Left kidney (tissue), 2 donors: ENCODE data around the gene HES2. TPM values are rescaled to one million over a fixed set of nuclear protein-coding genes. Genes with fewer than 3 reads are reported as not detected.
"Not testable (repeated sequence)": the region's sequence is repeated elsewhere in the genome, so short reads cannot be mapped to it uniquely, and the experiment has no call there.

Experiments
- DNase-seq: peaks from one replicate; pipeline ENCODE4 v3.0.0-alpha.2; 2013
- polyA plus RNA-seq: library from polyadenylated mRNA; unstranded; fragments of 120-200 nt; gene quantifications from one replicate; pipeline ENCODE4 v1.2.1, GENCODE V29; 2013; ENCODE audit not compliant: insufficient read length

HES2 gene
- polyA plus RNA-seq, 1 donor, result 0.78 TPM

DNA sequence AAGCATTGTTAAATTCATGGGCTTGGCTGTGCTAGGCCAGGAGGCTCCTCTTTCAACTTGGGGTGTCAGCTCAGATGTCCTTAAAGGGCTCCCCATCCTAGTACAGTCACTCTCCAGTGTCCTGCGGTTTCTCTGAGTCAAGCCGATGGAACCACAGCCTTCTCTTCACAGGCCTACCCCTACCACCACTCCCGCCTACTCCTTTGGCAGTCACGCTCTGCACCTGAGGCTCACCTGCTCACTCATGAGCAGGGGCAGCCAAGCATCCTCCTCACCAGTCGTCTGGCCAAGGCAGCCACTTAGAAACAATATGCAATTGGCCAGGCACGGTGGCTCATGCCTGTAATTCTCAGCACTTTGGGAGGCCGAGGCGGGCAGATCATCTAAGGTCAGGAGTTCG lies 29.7 kb downstream of the HES2 start:
- DNase-seq, result no peak

DNA sequence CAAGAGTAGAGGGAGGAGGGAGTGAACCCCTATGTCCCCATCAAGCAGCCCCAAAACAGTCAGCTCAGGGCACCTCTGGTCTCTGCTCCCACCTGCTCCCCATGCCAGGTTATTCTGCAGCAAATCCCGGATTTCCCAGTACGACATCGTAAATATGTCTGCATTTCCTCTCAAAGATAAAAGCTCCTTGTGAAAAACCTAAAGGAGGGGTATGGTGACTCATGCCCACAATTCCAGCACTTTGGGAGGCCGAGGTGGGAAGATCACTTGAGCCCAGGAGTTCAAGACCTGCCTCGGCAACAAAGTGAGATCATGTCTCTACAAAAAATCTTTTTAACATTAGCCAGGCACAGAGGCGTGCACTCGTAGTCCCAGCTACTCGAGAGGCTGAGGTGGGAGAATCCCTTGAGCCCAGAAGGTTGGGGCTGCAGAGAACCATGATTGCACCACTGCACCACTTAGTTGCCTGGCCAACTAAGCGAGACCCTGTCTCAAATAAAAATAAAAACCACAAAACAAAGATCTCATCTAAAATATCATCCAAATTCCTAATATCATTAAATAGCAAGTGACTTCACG lies 33.3 kb downstream of the HES2 start:
- DNase-seq, result no peak

DNA sequence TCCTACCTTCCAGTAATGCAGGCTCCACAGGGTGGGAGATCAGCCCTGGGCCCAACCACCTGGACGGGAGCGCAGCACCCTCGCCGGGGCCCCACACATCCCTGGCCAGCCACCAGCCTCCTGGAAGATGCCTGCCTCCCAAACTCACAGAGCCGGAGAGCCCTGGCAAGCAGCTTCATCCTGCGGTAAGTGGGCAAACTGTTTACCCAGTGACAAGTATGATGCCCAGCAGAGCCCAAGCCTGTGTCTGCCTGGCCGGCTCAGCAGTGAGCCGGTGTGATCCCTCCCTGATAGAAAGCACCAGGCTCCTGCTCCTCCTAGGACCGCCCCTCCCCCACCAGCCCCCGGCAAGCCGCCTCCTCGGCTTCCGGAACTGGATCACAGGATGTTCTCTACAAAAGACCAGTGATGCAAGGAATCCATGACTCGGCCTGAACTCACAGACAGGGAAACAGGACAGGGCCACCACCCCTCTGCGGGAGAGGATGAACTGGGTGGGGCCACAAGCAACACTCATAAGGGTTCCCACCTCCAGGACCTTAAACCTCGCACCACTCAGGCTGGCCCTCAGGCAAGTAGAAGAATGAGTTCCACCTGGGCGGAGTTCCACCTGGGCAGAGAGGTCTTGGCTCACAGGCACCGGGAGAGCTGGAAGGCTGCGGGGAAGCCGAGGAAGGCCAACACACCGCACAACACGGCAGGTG lies 34.1 kb downstream of the HES2 start:
- DNase-seq, result no peak

DNA sequence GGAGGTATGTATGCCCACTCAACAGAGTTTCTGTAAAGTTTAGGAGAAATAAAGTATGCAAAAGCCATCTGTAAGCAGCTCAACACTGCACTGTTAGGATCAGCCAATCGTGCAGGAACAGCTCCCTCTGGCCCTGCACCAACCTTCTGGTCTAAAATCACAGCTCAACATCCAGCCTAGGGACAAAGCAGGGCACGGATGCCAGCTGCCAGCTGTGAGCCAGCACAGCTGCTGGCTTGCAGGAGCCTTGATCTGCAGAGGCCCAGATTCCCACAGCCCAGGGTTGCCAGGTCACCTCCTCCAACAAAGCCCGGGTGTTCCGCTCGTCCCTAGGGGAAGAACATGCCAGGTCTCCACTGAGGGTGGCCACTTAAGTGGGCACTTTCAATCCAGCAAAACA lies 34.8 kb downstream of the HES2 start:
- no peak for DNase-seq

DNA sequence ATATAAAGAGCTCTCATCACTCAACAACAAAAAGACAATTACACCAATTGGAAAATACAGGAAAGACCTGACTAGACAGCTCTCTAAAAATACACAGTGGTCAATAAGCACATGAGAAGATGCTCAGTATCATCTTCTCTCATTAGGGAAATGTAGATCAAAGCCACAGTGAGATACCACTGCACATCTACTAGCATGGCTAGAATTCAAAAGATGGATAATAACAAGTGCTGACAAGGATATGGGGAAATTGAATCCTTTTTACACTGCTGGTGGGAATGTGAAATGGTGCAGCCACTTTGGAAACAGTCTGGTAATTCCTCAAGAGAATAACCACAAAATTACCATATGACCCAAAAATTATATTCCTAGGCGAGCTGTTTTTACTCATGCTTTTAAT lies 35.6 kb downstream of the HES2 start:
- DNase-seq, result no peak

DNA sequence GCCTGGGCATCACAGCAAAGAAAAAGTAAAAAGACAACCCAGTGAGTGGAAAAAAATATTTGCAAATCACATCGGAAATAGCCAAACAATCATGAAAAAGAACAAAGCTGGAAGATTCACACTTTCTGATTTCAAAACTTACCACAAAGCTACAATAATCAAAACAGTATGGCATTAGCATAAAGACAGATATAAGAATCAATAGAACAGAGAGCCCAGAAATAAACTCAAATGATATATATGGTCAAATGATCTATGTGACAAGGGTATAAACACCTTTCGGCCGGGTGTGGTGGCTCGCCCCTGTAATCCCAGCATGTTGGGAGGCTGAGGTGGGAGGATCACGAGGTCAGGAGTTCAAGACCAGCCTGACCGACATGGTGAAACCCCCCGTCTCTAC lies 39.7 kb downstream of the HES2 start:
- DNase-seq, result no peak

DNA sequence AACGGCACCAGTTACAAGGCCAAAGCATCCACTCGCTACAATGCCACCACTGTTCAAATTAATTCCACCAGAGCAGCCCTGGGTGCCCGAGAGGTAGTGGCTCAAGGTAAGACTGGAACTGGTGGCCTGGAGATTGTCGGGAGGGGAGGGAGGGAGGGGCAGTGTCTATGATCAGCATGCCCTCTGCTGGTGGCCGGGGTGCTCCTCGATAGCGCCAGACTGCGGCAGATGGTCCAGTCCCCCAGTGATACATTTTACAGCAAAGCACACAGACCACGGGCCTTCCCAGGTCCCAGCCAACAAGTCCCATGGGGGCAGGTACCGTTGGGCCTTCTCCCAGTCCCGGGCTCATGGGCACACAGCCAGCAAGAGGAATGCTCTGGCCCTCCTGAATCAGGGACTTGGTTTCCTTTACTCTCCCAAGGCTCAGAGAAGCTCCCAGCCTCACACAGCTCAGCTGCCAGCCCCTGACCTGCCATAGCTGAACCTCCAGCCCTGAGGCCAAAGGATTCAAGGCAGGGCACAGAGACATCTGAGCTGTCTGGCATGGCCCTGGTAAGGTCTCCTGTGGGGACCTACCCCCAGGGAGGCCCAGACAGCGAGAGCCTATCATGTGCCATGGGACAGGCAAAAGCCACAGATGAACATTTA lies 41.5 kb downstream of the HES2 start:
- DNase-seq, result no peak

DNA sequence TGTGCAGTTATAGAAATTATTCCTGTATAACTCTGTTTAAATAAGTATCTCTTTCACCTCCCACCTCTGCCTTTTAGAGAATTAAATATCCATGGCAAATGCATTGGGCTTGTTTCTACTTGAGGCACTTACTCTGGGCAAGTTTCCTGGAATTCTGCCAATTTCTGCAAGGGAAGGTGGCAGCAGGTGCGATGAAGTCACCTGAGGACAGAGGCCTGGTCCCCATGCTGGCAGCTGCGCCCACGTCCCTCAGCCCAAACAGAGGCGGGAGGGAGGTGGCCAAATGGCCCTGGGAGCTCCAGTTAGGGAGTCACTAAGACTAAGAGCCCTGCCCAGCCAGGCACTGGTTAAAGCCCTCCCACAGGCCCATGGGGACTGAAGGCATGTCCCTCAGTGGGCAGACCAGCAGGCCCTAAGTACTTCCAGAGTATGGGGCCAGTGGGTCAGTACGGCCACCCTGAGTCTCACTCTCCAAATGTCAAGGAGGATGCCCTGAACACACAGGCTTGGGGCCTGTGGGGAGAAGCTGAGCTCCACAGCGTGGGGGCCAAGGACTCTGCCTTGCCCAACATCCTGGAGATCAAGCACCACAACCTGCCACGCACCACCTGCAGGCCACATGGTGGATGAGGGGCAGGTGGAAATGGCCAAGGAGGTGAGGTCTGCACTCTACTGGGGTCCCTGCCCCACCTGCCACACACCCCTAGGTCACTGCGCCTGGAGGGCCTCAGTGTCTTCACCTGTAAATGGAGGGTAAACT lies 45.6 kb downstream of the HES2 start:
- no peak for DNase-seq

DNA sequence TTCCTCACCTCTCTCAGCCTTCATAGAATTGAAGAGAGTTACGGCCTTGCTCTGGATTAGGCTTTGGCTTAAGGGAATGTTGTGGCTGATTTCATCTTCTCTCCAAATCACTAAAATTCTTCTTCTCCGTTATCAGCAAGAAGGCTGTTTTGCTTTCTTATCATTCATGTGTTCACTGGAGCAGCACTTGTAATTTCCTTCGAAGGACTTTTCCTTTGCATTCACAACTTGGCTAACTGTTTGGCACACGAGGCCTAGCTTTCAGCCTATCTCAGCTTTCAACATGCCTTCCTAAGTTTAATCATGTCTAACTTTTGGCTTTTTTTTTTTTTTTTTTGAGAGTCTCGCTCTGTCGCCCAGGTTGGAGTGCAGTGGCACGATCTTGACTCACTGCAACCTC lies 47.5 kb downstream of the HES2 start:
- DNase-seq, result not testable (repeated sequence)

DNA sequence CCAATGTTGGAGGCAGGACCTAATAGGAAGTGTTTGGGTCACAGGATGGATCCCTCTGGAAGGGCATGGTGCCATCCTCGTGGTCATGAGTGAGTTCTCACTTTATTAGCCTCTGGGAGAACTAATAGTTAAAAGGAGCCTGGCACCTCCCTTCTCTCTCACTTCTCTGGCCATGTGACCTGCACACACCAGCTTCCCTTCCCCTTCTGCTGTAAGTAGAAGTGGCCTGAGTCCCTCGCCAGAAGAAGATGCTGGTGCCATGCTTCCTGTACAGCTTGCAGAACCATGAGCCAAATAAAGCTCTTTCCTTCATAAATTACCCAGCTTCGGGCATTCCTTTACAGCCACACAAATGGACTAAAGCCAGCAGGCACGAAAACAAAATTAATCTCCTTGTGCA lies 49.7 kb downstream of the HES2 start:
- DNase-seq, result no peak

DNA sequence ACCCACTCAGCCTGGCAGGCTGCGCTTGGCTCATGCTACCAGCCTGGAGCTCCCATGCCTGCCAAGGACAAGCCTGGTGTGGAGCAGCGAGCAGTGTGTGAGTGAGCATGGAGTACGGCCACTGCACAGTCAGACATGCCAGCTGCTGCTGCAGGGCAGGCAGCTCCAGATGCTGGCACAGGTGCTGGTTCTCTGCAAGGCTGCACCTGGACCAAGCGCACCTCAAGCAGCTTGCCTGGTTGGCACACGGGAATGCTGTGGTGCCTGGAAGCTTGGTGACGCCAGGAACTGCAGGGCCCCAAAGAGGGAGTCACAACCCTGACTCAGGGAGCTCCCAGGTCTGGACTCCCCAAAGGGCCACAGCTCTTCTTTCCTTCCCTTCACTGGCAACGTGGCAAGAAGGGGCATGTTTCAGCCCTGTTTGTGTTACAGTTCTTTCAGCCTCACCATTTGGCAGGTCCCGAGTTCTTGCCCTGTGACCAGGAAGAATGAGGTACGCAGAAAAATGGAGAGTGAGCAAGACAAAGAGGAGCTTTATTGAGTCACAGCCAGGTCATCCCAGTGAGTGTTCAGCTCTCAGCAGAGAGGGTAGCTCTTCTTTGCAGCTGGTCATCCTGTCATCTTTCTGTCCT lies 52.2 kb downstream of the HES2 start:
- DNase-seq, result no peak

DNA sequence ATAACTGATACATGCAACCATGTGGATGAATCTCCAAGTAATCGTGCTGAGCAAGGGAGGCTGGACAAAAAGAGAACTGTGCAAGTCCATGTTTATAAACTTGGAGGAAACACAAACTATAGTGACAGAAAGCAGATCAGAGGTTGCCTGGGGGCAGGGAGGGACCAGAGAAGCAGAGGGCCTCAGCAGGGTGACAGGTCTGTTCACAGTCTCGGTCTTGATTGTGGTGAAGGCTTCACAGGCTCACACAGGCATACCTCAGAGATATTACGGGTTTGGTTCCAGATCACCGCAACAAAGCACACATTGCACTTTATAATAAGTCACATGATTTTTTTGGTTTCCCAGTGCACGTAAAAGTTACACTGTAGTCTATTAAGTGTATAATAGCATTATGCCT lies 54.7 kb downstream of the HES2 start:
- no peak for DNase-seq

DNA sequence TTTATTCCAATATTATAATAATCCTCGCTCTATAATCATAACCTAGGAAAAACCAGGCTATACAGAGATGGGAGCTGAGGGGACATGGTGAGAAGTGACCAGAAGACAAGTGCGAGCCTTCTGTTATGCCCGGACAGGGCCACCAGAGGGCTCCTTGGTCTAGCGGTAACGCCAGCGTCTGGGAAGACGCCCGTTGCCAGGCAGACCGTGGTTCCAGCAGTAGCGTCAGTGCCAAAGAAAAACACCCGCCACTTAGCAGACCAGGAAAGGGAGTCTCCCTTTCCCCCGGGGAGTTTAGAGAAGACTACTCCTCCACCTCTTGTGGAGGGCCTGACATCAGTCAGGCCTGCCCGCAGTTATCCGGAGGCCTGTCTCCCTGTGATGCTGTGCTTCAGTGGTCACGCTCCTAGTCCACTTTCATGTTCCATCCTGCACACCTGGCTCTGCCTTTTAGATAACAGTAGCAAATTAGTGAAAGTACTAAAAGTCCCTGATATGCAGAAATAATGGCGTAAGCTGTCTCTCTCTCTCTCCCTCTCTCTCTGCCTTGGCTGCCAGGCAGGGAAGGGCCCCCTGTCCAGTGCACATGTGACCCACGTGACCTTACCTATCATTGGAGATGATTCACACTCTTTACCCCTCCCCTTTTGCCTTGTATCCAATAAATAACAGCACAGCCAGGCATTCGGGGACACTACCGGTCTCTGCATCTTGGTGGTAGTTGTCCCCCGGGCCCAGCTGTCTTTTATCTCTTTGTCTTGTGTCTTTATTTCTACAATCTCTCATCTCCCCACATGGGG lies 56.4 kb downstream of the HES2 start:
- DNase-seq, result not testable (repeated sequence)

Other genes with a start within 250 kb of the HES2 start
- gene CHD5, start 239.6 kb downstream of the HES2 start, polyA plus RNA-seq, result 0.28 TPM
- gene RPL22, start 220.3 kb downstream of the HES2 start, polyA plus RNA-seq, result 542 TPM
- 40.6 TPM for gene RNF207, start 213.8 kb downstream of the HES2 start, polyA plus RNA-seq
- gene ICMT, start 184.0 kb downstream of the HES2 start, polyA plus RNA-seq, result 64.4 TPM
- gene HES3, start 175.7 kb downstream of the HES2 start, polyA plus RNA-seq, result not detected
- gene GPR153, start 158.8 kb downstream of the HES2 start, polyA plus RNA-seq, result 5.8 TPM
- 28.1 TPM for gene ACOT7, start 26.2 kb downstream of the HES2 start, polyA plus RNA-seq
- gene ESPN, start 4.9 kb upstream of the HES2 start, polyA plus RNA-seq, result 12.2 TPM
- gene TNFRSF25, start 46.3 kb upstream of the HES2 start, polyA plus RNA-seq, result 17.4 TPM
- gene PLEKHG5, start 71.7 kb upstream of the HES2 start, polyA plus RNA-seq, result 15.9 TPM
- 28.3 TPM for gene NOL9, start 134.6 kb upstream of the HES2 start, polyA plus RNA-seq
- gene TAS1R1, start 135.4 kb upstream of the HES2 start, polyA plus RNA-seq, result not detected
- 33.7 TPM for gene ZBTB48, start 160.1 kb upstream of the HES2 start, polyA plus RNA-seq
- 13.1 TPM for gene KLHL21, start 182.9 kb upstream of the HES2 start, polyA plus RNA-seq
- gene PHF13, start 193.8 kb upstream of the HES2 start, polyA plus RNA-seq, result 25.0 TPM
- 18.3 TPM for gene THAP3, start 204.9 kb upstream of the HES2 start, polyA plus RNA-seq